ENCODE data around the gene EARS2. TPM values are rescaled to one million over a fixed set of nuclear protein-coding genes. Genes with fewer than 3 reads are reported as not detected.
A peak's percentile ranks its signal among the peaks of the same experiment; 100 is the strongest.

EARS2 gene
- total RNA-seq, 1 donor from 2014 or later, result 21.1 TPM

GRCh38 chr16:23580391-23580790, 23.2 kb upstream of the EARS2 start:
- no peak for TF ChIP-seq CTCF (IDR thresholded peaks at IDR 0.05; ENCODE audit: borderline replicate concordance)
- no peak overlapping the region for H3K27ac ChIP-seq (replicated peaks)
- no peak overlapping the region for H3K4me3 ChIP-seq
- DNase-seq, result no peak
- no peaks in the 10 kb centered on the region for H3K9me3 ChIP-seq (replicated peaks)
- H3K36me3 ChIP-seq, result peaks cover 78% of the 10 kb centered on the region
- intact Hi-C loops (cut with micrococcal nuclease), result no loop called here
- peaks cover 30% of the 10 kb centered on the region for H3K4me1 ChIP-seq
- no peaks in the 10 kb centered on the region for H3K27me3 ChIP-seq (ENCODE audit: low read depth)

- no peak for TF ChIP-seq CTCF (IDR thresholded peaks at IDR 0.05; ENCODE audit: borderline replicate concordance)
- Histone ChIP-seq H3K27ac (replicated peaks) (no peak overlapping the region), H3K4me3 (no peak overlapping the region), H3K4me1 (peaks cover 20% of the 10 kb centered on the region), H3K36me3 (peaks cover 78% of the 10 kb centered on the region), H3K9me3 (replicated peaks) (no peaks in the 10 kb centered on the region), H3K27me3 (ENCODE audit: low read depth) (no peaks in the 10 kb centered on the region)
- DNase-seq, result no peak
- intact Hi-C loops (cut with micrococcal nuclease), result no loop called here
Observed at GRCh38 chr16:23579371-23579770, 22.2 kb upstream of the EARS2 start.

GRCh38 chr16:23578101-23578830, 21.1 kb upstream of the EARS2 start:
- no peak overlapping the region for H3K4me3 ChIP-seq
- intact Hi-C loops (cut with micrococcal nuclease), result no loop called here
- peaks cover 86% of the 10 kb centered on the region for H3K36me3 ChIP-seq
- TF ChIP-seq CTCF (IDR thresholded peaks at IDR 0.05; ENCODE audit: borderline replicate concordance), result no peak
- H3K9me3 ChIP-seq (replicated peaks), result no peaks in the 10 kb centered on the region
- no peaks in the 10 kb centered on the region for H3K27me3 ChIP-seq (ENCODE audit: low read depth)
- no peak for DNase-seq
- peaks cover 18% of the 10 kb centered on the region for H3K4me1 ChIP-seq
- H3K27ac ChIP-seq (replicated peaks), result no peak overlapping the region

GRCh38 chr16:23577493-23577892, 20.3 kb upstream of the EARS2 start:
- intact Hi-C loops (cut with micrococcal nuclease), result no loop called here
- no peak for DNase-seq
- peaks cover 18% of the 10 kb centered on the region for H3K4me1 ChIP-seq
- H3K4me3 ChIP-seq, result no peak overlapping the region
- peaks cover 90% of the 10 kb centered on the region for H3K36me3 ChIP-seq
- TF ChIP-seq CTCF (IDR thresholded peaks at IDR 0.05; ENCODE audit: borderline replicate concordance), result no peak
- H3K27ac ChIP-seq (replicated peaks), result peak overlapping the region; percentile 3
- H3K27me3 ChIP-seq (ENCODE audit: low read depth), result no peaks in the 10 kb centered on the region
- no peaks in the 10 kb centered on the region for H3K9me3 ChIP-seq (replicated peaks)

GRCh38 chr16:23575834-23576233, 18.7 kb upstream of the EARS2 start:
- Histone ChIP-seq H3K27ac (replicated peaks) (no peak overlapping the region), H3K9me3 (replicated peaks) (no peaks in the 10 kb centered on the region), H3K4me3 (no peak overlapping the region), H3K36me3 (peaks cover 90% of the 10 kb centered on the region), H3K27me3 (ENCODE audit: low read depth) (no peaks in the 10 kb centered on the region), H3K4me1 (peaks cover 18% of the 10 kb centered on the region)
- no peak for DNase-seq
- TF ChIP-seq CTCF (IDR thresholded peaks at IDR 0.05; ENCODE audit: borderline replicate concordance), result no peak
- intact Hi-C loops (cut with micrococcal nuclease), result no loop called here

Measured in left ventricle myocardium inferior (tissue), 1 donor.